ENCODE measurements around the gene SRMS.

GRCh38 chr20:63576311-63576710 lies 28.8 kb upstream of the SRMS start:
- TF ChIP-seq CTCF (conservative IDR thresholded peaks at IDR 0.05; ENCODE audit: low read length), result no peak
- TF ChIP-seq EZH2phosphoT487 (IDR thresholded peaks at IDR 0.05; ENCODE audit: borderline replicate concordance, low read depth, low read length), result no peak

All from OCI-LY7 (cell line).